Activated CD4-positive, alpha-beta T cell treated with anti-CD3 and anti-CD28 coated beads, Interleukin-2, amount 50 U/mL, for 1 hour (primary cell): Measurements from ENCODE around the gene DNAJC5G.
"Not testable (repeated sequence)": the region's sequence is repeated elsewhere in the genome, so short reads cannot be mapped to it uniquely, and the experiment has no call there.

Experiments
- DNase-seq: peaks from one replicate; pipeline ENCODE4 v3.0.0-alpha.2; 2020

The DNAJC5G gene

DNA sequence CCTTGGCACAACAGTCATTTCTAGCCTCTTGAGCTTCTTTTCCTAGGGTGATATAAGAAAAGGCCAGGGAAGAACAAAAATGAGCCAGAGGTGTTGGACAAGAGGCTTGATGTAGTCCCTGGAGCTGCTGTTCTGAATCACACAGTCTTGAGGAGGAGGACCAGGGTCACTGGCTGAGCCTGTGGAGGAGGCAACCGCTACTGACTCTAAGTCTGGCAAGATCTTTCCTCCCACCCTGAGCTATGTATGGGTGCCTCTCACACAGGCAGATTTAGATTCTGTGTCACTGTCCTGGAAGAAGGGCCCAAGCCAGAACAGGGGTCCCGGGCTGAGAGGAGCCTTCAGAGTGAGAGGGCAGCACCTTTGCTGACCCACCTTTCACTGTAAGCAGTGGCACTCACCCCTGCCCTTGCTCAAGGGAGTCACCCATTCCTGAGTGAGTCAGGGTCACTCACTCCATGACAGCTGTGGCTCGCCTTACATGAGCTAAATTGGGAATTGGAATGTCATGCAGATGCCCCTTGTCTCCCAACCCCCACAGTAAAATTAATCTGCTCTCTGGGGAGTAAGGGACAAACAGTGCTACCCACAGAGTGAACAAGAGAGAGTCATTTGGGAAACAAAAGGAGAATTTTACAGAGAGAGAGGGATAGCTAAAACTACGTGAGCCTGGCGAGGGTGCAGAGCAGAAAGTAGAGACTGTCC lies 6.8 kb downstream of the DNAJC5G start, which contains the start of gene TRIM54:
Gene TRIM54, plus strand, starts transcription at position 575 of the 705 bp plus-strand sequence. CDS start 303 bp downstream, outside the sequence.
- no peak for DNase-seq

GRCh38 chr2:27282892-27283291 lies 7.7 kb downstream of the DNAJC5G start:
- DNase-seq = no peak

DNA sequence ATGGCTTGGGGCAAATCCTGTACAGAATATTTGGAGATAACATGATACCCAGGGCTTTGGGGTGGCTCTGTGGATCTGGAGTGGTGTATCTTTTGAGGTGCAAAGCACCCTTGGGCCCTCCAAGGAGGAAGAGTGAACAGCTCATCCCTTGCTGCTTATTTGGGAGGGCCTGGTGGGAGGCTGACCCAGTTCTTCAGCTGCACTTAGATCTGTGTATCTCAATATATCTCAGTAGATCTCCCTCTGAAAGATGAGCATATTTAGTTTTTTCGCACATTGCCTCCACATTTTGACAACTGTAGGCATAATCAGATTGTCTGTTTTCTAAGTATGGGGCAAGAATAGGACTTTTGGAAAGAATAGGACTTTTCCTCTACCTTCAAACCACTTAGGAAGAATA lies 9.8 kb downstream of the DNAJC5G start:
- no peak for DNase-seq

GRCh38 chr2:27285481-27285880 lies 10.2 kb downstream of the DNAJC5G start:
- no peak for DNase-seq

DNA sequence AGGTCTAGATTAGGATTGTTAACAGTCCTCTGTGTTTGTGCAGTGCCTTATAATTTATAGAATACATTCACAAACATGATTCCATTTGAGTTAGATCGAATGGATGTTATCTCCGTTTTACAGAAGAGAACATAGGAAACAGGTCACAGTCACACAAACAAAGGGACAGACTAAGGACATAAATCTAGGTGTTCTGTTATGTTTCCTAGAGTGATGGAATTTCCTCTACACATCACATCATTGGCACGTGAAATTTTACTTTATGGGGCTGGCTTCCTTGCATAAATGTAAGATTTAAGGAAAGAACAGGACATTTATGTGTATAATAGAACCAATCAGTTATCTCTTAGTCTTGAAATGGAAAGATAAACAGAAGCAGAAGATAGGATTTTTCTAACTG lies 13.4 kb downstream of the DNAJC5G start:
- no peak for DNase-seq

DNA sequence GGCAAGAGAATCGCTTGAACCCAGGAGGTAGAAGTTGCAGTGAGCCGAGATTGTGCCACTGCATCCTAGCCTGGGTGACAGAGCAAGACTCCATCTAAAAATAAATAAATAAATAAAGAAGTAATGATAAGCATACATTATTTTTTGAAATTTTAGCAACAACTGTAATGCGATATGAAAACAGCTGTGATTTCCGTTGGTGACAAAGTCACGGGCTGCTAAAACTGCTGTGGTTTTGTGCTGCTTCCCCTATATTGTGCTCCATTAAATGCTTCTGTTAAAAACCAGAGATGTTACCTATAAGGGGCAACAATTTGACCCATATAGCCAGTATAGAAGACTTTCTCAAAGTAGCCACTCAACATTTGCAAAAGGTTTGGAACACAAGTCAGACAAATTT lies 15.3 kb downstream of the DNAJC5G start:
- DNase-seq = no peak

DNA sequence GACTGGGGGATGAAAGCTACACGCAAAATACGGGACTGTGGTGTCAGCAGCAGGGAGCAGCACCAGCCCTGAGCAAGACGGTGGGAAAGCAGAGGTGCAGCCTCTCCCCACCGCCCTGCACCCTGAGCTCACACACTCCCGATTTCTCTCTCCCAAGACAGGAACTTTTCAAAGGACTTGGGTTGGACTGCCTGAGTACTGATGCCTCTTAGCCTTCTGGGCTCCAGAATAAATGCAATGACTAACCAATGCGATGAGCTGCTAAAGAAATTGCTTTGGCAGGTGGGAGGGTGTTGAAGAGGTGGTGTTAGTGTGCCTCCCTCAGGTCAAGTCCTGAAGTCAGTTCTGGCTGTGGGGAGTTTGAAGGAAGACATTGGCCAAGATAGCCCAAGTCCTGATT lies 16.6 kb downstream of the DNAJC5G start:
- DNase-seq = no peak

DNA sequence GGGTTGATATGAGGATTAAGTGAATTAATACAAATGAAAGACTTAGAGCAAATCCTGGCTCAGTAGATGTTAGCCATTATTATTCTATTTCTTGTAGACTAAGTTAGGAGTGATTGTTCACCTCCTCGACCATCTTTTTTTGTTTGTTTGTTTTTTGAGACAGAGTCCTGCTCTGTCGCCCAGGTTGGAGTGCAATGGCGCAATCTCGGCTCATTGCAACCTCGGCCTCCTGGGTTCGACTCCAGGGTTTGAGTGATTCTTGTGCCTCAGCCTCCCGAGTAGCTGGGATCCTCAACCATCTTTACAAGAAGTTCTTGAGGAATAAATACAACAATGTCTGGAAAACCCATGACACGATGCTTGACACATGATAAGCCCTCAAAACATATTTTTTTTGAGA lies 19.7 kb downstream of the DNAJC5G start:
- DNase-seq = no peak

DNA sequence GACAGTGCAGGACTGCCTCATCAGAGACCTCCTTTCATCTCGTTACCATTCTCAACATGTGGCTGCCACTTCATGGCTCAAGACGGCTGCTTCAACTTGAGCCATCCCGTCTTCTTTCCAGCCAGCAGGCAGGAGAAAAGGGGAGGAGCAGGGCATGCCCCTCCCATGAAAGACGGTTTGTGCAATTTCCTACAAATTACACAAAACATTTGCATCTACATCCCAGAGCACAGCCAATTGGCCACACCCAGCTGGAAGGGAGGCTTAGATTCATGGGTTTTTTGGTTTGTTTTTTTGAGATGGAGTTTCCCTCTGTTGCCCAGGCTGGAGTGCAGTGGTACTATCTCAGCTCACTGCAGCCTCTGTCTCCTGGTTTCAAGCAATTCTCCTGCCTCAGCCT lies 21.2 kb downstream of the DNAJC5G start:
- DNase-seq = no peak

GRCh38 chr2:27297195-27297594 lies 22.0 kb downstream of the DNAJC5G start:
- no peak for DNase-seq

DNA sequence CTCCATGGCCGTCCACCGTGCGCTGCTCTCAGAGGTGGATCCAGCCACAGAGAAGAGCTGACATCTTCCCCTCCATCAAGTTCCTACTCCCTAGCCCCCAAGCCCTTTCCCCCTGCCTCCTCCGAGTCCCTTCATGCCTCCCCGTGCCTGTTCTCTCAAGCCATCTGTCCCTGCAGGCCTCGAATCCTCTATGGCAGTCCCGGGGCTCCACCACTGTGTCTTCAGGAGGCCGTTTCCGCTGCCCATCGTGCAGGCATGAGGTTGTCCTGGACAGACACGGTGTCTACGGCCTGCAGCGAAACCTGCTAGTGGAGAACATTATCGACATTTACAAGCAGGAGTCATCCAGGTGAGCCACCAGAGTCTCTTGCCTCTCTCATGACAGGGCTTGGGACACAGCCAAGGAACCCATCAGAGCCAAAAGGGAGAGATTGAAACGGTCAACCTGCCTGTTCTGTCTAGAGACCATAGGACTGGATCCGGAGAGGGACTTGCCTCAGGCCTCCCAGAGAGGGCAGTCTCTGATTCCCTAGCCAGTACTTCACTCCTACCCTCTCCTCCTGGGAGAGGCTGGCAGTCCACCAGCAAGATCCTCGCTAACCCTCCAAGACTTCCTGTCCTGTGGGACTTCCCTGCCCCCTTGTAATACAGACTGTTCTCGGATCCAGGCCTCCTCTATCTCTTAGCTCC lies 23.3 kb downstream of the DNAJC5G start:
- no peak for DNase-seq

- not testable (repeated sequence) for DNase-seq
Measured at GRCh38 chr2:27300606-27301005, 25.4 kb downstream of the DNAJC5G start.

GRCh38 chr2:27303093-27304025 lies 28.1 kb downstream of the DNAJC5G start:
- DNase-seq = no peak

DNA sequence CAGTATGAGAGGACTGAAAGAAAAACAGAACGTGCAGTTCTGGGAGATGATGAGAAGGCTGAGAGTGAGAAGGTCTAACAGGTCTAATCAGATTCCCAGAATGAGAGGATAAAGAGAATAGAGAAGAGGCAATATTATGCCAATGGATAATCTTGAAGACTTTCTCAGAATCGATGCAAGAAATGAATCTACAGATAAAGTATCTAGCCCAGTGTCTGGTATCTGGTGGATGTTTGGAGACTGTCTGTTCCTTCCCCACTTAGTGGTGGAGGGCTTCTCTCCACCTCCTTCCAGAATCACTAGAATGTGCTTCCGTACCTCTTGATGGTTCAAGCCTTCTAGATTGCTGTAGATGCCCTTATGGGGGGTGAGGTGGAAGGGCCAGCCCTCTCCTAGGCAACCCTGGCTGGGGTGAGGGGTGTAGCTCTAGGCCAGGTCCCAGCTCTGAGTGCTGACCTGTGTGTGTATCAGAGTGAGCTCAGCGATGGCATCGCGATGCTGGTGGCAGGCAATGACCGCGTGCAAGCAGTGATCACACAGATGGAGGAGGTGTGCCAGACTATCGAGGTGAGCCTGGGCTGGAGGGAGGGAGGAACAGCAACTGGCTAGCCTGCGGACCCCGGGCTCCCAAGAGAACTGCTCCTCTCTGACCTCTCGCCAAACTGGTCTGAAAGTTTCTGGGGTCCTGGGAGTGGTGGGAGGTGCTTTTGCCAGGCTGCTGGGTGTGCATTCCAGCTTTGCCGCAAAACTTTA lies 29.4 kb downstream of the DNAJC5G start:
- no peak for DNase-seq

DNA sequence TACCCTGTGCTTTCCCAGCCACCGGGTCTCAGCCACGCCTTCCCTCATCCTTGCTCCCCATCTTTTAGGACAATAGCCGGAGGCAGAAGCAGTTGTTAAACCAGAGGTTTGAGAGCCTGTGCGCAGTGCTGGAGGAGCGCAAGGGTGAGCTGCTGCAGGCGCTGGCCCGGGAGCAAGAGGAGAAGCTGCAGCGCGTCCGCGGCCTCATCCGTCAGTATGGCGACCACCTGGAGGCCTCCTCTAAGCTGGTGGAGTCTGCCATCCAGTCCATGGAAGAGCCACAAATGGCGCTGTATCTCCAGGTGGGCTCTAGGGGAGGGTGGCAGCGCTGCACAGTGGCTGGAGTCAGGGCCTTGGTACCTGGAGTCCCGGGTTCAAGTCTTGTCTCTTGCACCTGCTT lies 30.3 kb downstream of the DNAJC5G start:
- no peak for DNase-seq

DNA sequence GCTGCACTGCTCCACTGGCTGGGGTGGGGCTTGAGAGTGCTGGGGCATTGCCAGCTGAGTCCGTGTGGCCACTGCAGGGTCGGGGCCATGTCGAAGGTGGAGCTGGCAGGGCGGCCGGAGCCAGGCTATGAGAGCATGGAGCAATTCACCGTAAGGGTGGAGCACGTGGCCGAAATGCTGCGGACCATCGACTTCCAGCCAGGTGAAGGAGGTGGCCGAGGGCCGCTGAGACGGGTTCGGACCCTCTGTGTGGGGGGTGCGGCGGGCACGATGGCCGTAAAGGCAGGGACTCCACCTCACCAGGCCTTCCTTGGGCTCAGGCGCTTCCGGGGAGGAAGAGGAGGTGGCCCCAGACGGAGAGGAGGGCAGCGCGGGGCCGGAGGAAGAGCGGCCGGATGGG lies 30.9 kb downstream of the DNAJC5G start:
- no peak for DNase-seq

GRCh38 chr2:27306573-27307286 lies 31.5 kb downstream of the DNAJC5G start:
- peak; percentile 26 for DNase-seq

- no peak for DNase-seq
Measured at GRCh38 chr2:27307287-27307544, 32.0 kb downstream of the DNAJC5G start.

DNA sequence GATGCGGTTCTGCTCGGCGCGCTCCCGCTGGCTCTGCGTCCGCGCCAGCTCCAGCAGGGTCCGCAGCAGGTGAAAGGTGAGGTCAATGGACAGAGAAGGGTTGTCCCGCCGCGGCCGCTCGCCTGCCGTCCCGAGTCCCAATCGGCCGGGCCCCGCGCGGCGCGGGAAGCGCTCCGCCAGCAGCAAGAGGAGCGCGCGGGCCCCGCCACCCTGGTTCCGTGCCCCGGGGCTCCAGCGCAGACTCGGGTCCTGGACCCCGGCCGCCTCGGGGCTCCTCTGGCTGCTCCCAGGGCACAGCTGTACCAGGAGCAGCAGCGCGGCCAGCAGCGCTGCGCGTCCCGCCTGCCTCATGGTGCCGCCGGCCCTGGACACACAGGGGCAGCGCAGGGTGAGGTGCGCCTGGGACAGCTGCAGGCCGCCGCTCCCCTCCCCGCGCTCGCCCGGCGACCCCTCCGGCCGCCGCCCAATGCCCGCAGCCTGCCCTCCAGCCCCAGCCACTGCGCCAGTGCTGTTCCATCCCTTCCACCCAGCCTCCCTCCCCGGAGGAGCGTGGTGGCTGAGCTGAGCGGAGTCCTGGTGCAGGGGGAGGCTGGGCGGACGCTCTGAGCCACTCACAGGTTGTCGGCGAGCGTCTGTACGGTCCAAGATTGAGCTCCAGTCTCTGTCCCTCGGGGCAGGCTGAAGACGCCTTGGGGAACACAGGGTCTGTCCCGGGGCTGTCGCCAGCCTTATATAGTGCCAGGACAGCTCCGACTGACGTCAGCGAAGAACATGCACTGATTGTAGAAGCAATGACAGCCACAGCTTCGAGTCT lies 32.5 kb downstream of the DNAJC5G start:
- no peak for DNase-seq

GRCh38 chr2:27308359-27308881 lies 33.2 kb downstream of the DNAJC5G start, which contains the start of gene UCN:
UCN (minus strand) TSS chr2:27308445; CDS start chr2:27307895, 550 bp downstream.
- DNase-seq = no peak

DNA sequence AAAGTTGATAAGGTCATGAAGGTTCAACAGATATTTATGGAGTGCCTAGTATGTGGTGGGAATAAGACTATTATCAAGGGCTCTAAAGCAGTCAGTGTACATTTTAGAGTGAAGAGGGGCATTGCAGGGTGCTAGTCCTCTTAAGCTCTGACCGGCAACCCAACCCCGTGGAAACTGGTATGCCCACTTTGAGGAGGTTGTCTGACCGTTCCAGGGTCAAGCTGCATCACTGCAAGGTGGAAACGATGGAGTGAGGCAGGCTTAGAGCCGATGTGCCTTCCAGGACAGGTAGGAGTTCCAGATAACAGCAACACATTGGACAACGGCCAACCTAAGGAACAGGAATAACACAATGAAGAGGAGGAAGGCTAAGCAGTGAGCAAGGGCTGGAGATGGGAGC lies 34.4 kb downstream of the DNAJC5G start:
- DNase-seq = no peak
